PC-3 (cell line): Measurements from ENCODE around the gene PEA15. TPM values are rescaled to one million over a fixed set of nuclear protein-coding genes. Genes with fewer than 3 reads are reported as not detected.

ENCODE experiments used
- ATAC-seq: fragments of 200-7000 bp; cut with Tn5 transposase; 2 replicates; pipeline ENCODE4 v1.9.1; 2020; ENCODE audit warnings: mild to moderate bottlenecking, moderate library complexity
- BruUV-seq: library from RNA; stranded (reverse); fragments of 400-500 nt; replicated peaks from 2 replicates; lab custom pipeline; 2021; lab: Mats Ljungman, UMichigan
- CTCF ChIA-PET: fragments of 300-600 bp; sonication (Branson Sonifier 250); formaldehyde crosslinking; loops from one replicate; lab custom pipeline; 2022; ENCODE audit warnings: antibody characterized with exemption; lab: Charles Lee
- POLR2A ChIA-PET: fragments of 300-600 bp; sonication (Branson Sonifier 250); formaldehyde crosslinking; loops from one replicate; lab custom pipeline; 2022; ENCODE audit warnings: antibody characterized with exemption; ENCODE audit not compliant: unreplicated experiment; lab: Charles Lee
- DNase-seq: peaks from one replicate; pipeline ENCODE4 v3.0.0-alpha.2; 2015
- H2AFZ ChIP-seq: fragments of 300-600 bp; sonication (generic); 2 replicates; pipeline ENCODE4 v1.6.0; 2016; ENCODE audit warnings: antibody characterized with exemption, low read length
- H3F3A ChIP-seq: fragments of 300-600 bp; sonication (generic); one replicate; pipeline ENCODE4 v1.6.0; 2017; ENCODE audit warnings: antibody characterized with exemption, low read length, control low read depth, mild to moderate bottlenecking; ENCODE audit not compliant: unreplicated experiment
- H3K27ac ChIP-seq: fragments of 300-600 bp; sonication (generic); 2 replicates; pipeline ENCODE4 v1.5.1; 2016; ENCODE audit warnings: mild to moderate bottlenecking, low read length
- H3K27me3 ChIP-seq: fragments of 300-600 bp; sonication (generic); 2 replicates; pipeline ENCODE4 v1.6.1; 2016; ENCODE audit warnings: low read length, mixed read lengths
- H3K36me3 ChIP-seq: fragments of 300-600 bp; sonication (generic); 2 replicates; pipeline ENCODE4 v1.6.1; 2016; ENCODE audit warnings: low read depth, mixed run types, low read length, mixed read lengths
- H3K4me1 ChIP-seq: fragments of 300-600 bp; sonication (generic); 2 replicates; pipeline ENCODE4 v1.5.1; 2016; ENCODE audit warnings: low read length; ENCODE audit not compliant: insufficient read depth
- H3K4me2 ChIP-seq: fragments of 300-600 bp; sonication (generic); 2 replicates; pipeline ENCODE4 v1.6.0; 2016; ENCODE audit warnings: low read length
- H3K4me3 ChIP-seq: fragments of 300-600 bp; sonication (generic); 2 replicates; pipeline ENCODE4 v1.5.1; 2016; ENCODE audit warnings: mild to moderate bottlenecking, low read length, mixed read lengths
- H3K79me2 ChIP-seq: fragments of 300-600 bp; sonication (generic); 2 replicates; pipeline ENCODE4 v1.6.1; 2017; ENCODE audit warnings: low read length, mixed read lengths
- H3K9ac ChIP-seq: fragments of 300-600 bp; sonication (generic); 2 replicates; pipeline ENCODE4 v1.6.0; 2016; ENCODE audit warnings: mild to moderate bottlenecking, low read length
- H3K9me2 ChIP-seq: fragments of 300-600 bp; sonication (generic); replicated peaks from 2 replicates; pipeline ENCODE4 v1.6.1; 2016; ENCODE audit warnings: mixed run types, low read length, mixed read lengths
- H3K9me3 ChIP-seq: fragments of 300-600 bp; sonication (generic); 2 replicates; pipeline ENCODE4 v1.6.1; 2016; ENCODE audit warnings: low read length, mixed read lengths
- H4K20me1 ChIP-seq: fragments of 300-600 bp; sonication (generic); 2 replicates; pipeline ENCODE4 v1.6.1; 2016; ENCODE audit warnings: low read length, mixed read lengths
- EZH2 ChIP-seq: fragments of 300-600 bp; sonication (generic); IDR thresholded peaks from one replicate; pipeline ENCODE4 v1.6.1; 2017; ENCODE audit warnings: antibody characterized with exemption, mild to moderate bottlenecking, low read length; ENCODE audit not compliant: unreplicated experiment
- EZH2phosphoT487 ChIP-seq: fragments of 300-600 bp; sonication (generic); IDR thresholded peaks from 2 replicates; pipeline ENCODE4 v1.6.1; 2018; ENCODE audit warnings: mild to moderate bottlenecking, antibody characterized with exemption, low read length, borderline replicate concordance
- intact Hi-C: fragments of 100-400 bp; cut with micrococcal nuclease; formaldehyde crosslinking; loops from 2 replicates; pipeline ENCODE4 v1.9.0; 2023
- total RNA-seq: library from RNA; depleted of rRNA; stranded (reverse); fragments of >200 nt; gene quantifications from 2 replicates; pipeline ENCODE4 v1.2.3, GENCODE V29; 2014
- TF ChIP-seq, protein P1 (sequence below): fragments of 300-600 bp; sonication (generic); conservative IDR thresholded peaks from 2 replicates; pipeline ENCODE4 v1.5.1; 2017; ENCODE audit warnings: antibody characterized with exemption, low read depth, mild to moderate bottlenecking, low read length

The PEA15 gene
- total RNA-seq, 1 experiment from 2014 or later, result 90.3 TPM

DNA sequence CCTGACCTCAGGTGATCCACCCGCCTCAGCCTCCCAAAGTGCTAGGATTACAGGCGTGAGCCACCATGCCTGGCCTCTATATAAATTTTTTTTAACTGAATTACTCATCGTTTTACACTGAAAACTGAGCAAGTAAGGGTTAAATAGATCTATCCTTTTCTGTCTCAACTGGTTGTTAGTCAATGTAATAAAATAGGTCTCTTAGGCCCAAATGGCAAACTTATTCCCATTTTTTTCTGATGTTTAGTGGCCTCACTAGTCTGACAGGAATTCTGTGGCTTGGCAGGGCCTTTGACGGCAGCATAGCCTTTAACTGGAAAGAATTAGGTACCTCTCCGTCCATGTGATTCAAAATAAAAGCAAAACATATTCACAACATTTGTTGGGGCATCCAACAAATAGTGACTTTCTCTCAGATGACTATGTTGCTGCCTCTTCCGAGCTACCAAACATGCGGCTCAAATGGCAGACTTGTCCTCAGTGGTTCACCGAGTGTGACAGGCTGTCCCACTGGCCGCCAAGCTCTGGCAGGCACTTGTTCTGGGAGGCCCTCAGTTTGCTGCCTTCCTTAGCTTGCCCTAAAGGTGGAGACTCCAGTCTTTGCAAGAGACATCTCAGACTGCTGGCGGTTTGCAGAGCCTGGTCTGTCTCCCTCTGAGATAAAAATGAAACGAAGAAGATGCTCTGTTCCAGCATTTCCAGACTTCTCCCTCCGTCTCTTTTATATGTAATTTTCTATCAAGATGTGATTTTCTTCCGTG is 36.4 kb upstream of the PEA15 start:
- H3K79me2 ChIP-seq, result no peaks in the 10 kb centered on the region
- H3K4me3 ChIP-seq, result no peak overlapping the region
- no peaks in the 10 kb centered on the region for H3K9me2 ChIP-seq
- no peak for DNase-seq
- ChIA-PET POLR2A (no interaction called here), CTCF (interaction anchor here (0.8 kb wide), 1 partner anchor 123 kb away, joined by 3 read pairs; no protein-coding TSS in a partner anchor)
- no peaks in the 10 kb centered on the region for H4K20me1 ChIP-seq
- no peaks in the 10 kb centered on the region for H3K36me3 ChIP-seq
- H3K4me2 ChIP-seq, result no peak overlapping the region
- no peak overlapping the region for H2AFZ ChIP-seq
- ATAC-seq, result no peak; the same call in 1 of the 2 replicates
- intact Hi-C loops, result no loop called here
- H3K4me1 ChIP-seq, result peaks cover 11% of the 10 kb centered on the region
- H3K9ac ChIP-seq, result no peak overlapping the region
- TF ChIP-seq EZH2 (no peak), EZH2phosphoT487 (no peak)
- TF ChIP-seq, protein P1, sequence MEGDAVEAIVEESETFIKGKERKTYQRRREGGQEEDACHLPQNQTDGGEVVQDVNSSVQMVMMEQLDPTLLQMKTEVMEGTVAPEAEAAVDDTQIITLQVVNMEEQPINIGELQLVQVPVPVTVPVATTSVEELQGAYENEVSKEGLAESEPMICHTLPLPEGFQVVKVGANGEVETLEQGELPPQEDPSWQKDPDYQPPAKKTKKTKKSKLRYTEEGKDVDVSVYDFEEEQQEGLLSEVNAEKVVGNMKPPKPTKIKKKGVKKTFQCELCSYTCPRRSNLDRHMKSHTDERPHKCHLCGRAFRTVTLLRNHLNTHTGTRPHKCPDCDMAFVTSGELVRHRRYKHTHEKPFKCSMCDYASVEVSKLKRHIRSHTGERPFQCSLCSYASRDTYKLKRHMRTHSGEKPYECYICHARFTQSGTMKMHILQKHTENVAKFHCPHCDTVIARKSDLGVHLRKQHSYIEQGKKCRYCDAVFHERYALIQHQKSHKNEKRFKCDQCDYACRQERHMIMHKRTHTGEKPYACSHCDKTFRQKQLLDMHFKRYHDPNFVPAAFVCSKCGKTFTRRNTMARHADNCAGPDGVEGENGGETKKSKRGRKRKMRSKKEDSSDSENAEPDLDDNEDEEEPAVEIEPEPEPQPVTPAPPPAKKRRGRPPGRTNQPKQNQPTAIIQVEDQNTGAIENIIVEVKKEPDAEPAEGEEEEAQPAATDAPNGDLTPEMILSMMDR, result no peak
- no peaks in the 10 kb centered on the region for H3F3A ChIP-seq
- H3K9me3 ChIP-seq, result no peaks in the 10 kb centered on the region
- no peak overlapping the region for H3K27ac ChIP-seq
- H3K27me3 ChIP-seq, result no peaks in the 10 kb centered on the region
- no TSS peak for BruUV-seq

DNA sequence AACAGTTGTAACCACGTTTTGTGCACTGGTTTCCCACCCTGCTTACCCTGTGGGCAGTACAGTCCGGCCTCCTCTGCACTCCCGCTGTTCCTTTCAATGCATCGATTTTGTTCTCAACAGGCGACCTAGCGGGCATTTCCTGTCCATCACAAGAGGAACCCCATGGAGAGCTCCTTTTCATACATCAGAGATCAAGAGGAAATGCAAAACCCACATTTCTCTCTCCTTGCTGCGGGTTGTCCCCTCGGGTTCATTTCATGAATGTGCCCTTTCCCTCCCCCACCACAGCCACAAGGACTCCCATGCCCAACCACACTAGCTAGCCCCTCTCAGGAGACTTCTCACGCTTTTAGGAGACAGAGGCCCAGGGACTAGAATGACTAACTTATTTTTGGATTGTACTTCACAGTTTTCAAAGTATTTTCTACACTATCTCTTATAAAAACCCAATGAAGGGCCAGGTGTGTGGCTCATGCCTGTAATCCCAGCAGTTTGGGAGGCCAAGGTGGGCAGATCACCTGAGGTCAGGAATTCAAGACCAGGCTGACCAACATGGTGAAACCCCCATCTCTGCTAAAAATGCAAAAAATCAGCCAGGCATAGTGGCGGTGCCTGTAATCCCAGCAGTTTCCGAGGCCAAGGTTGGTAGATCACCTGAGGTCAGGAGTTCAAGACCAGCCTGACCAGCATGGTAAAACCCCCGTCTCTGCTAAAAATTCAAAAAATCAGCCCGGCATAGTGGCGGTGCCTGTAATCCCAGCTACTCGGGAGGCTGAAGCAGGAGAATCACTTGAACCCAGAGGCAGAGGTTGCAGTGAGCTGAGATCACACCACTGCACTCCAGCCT is 35.4 kb upstream of the PEA15 start:
- Histone ChIP-seq H3K4me3 (no peak overlapping the region), H3K4me2 (no peak overlapping the region), H3K79me2 (no peaks in the 10 kb centered on the region), H3K9me3 (no peaks in the 10 kb centered on the region), H3K4me1 (peaks cover 11% of the 10 kb centered on the region), H4K20me1 (no peaks in the 10 kb centered on the region), H3K27ac (no peak overlapping the region), H3F3A (no peaks in the 10 kb centered on the region), H3K9ac (no peak overlapping the region), H2AFZ (no peak overlapping the region), H3K9me2 (no peaks in the 10 kb centered on the region), H3K36me3 (no peaks in the 10 kb centered on the region), H3K27me3 (no peaks in the 10 kb centered on the region)
- TF ChIP-seq, protein P1, result no peak
- TF ChIP-seq EZH2, result no peak
- ATAC-seq, result no peak
- ChIA-PET CTCF (interaction anchor here (0.8 kb wide), 1 partner anchor 122 kb away, joined by 3 read pairs; no protein-coding TSS in a partner anchor), POLR2A (no interaction called here)
- DNase-seq, result no peak
- no TSS peak for BruUV-seq
- intact Hi-C loops, result no loop called here
